ENCODE measurements around the gene ASB3.

GRCh38 chr2:53752385-53752784 lies 34.4 kb downstream of the ASB3 start:
- TF ChIP-seq CTCF (conservative IDR thresholded peaks at IDR 0.05; ENCODE audit: low read length) (no peak), EZH2phosphoT487 (IDR thresholded peaks at IDR 0.05; ENCODE audit: borderline replicate concordance, low read depth, low read length) (no peak)

Measured in OCI-LY7 (cell line).